Renal cortex interstitium (tissue), 11 donors: ENCODE results near the gene TOMM70. TPM values are rescaled to one million over a fixed set of nuclear protein-coding genes. Genes with fewer than 3 reads are reported as not detected.
"Not testable (repeated sequence)": the region's sequence is repeated elsewhere in the genome, so short reads cannot be mapped to it uniquely, and the experiment has no call there.

Experiments used
- DNase-seq, 11 donors: peaks; one replicate each; pipeline ENCODE4 v3.0.0-alpha.2; 2013; ENCODE audit warnings: low read depth in 9 of 11, low spot score in 4 of 11; ENCODE audit errors: extremely low read depth in 1 of 11
- polyA plus RNA-seq, 3 donors: library from polyadenylated mRNA; unstranded; fragments of 120-200 nt; gene quantifications; one replicate each; pipeline ENCODE4 v1.2.1, GENCODE V29; 2013; ENCODE audit not compliant: insufficient read length in 3 of 3

The TOMM70 gene
- polyA plus RNA-seq, 3 donors = 68.4 to 85.3 (median 69.9) TPM

- no peak for DNase-seq
These were observed 62.0 kb downstream of the TOMM70 start for GRCh38 chr3:100338911-100339310.

GRCh38 chr3:100336229-100336628, 64.7 kb downstream of the TOMM70 start:
- not testable (repeated sequence) for DNase-seq

- DNase-seq = peak in 1 of 11 donors; percentile 1
These were observed 65.5 kb downstream of the TOMM70 start for GRCh38 chr3:100335434-100335833.

GRCh38 chr3:100334488-100335351, 66.2 kb downstream of the TOMM70 start, which contains the start of gene NIT2:
NIT2 (plus strand) TSS chr3:100334757; CDS start chr3:100334792, 35 bp downstream.
- DNase-seq = peak; percentile 64 to 83 (median 76)

GRCh38 chr3:100333970-100334487, 66.9 kb downstream of the TOMM70 start:
- peak in 1 of 11 donors; percentile 20 for DNase-seq

GRCh38 chr3:100333051-100333450, 67.8 kb downstream of the TOMM70 start:
- no peak for DNase-seq

GRCh38 chr3:100331660-100332059, 69.2 kb downstream of the TOMM70 start:
- DNase-seq = no peak

- no peak for DNase-seq
These were observed 70.2 kb downstream of the TOMM70 start for GRCh38 chr3:100330651-100331050.

- no peak for DNase-seq
These were observed 70.9 kb downstream of the TOMM70 start for GRCh38 chr3:100329800-100330489.

- not testable (repeated sequence) for DNase-seq
These were observed 73.5 kb downstream of the TOMM70 start for GRCh38 chr3:100327377-100327776.

- no peak for DNase-seq
These were observed 75.1 kb downstream of the TOMM70 start for GRCh38 chr3:100325827-100326226.

GRCh38 chr3:100324044-100324443, 76.8 kb downstream of the TOMM70 start:
- DNase-seq = no peak

GRCh38 chr3:100319951-100320350, 80.9 kb downstream of the TOMM70 start:
- DNase-seq = no peak

- no peak for DNase-seq
These were observed 83.0 kb downstream of the TOMM70 start for GRCh38 chr3:100317912-100318311.

- DNase-seq = peak in 7 of 11 donors; percentile 12 to 39 (median 31)
These were observed 84.2 kb downstream of the TOMM70 start for GRCh38 chr3:100316641-100317069.

Other genes starting within 250 kb of the TOMM70 start
- gene TBC1D23, start 140.1 kb downstream of the TOMM70 start, polyA plus RNA-seq = 10 to 100 TPM; 31.3 to 40.1 (median 37.1) TPM
- 100 to 1,000 TPM; 109 to 134 (median 129) TPM for gene NIT2, start 66.3 kb downstream of the TOMM70 start, polyA plus RNA-seq
- 1 to 10 TPM; 7.2 to 7.8 (median 7.5) TPM for gene LNP1, start 450 bp upstream of the TOMM70 start, polyA plus RNA-seq
- gene TMEM45A, start 91.5 kb upstream of the TOMM70 start, polyA plus RNA-seq = 10 to 100 TPM; 21.3 to 25.7 (median 22.7) TPM
- not detected for gene ADGRG7, start 208.5 kb upstream of the TOMM70 start, polyA plus RNA-seq